ENCODE results near the gene MYO5B. TPM values are rescaled to one million over a fixed set of nuclear protein-coding genes. Genes with fewer than 3 reads are reported as not detected.

MYO5B gene
- total RNA-seq, 1 donor from 2014 or later, result 0.52 TPM

GRCh38 chr18:49846718-49847470 lies 348.1 kb downstream of the MYO5B start:
- Histone ChIP-seq H3K9me3 (ENCODE audit: control insufficient read depth in 3 of 3, low read length in 3 of 3) (no peaks in the 10 kb centered on the region), H3K4me3 (ENCODE audit: low read length in 3 of 3) (no peak overlapping the region), H3K36me3 (ENCODE audit: control insufficient read depth in 3 of 3, insufficient read depth in 3 of 3, low read length in 3 of 3) (no peaks in the 10 kb centered on the region), H3K4me1 (ENCODE audit: control insufficient read depth in 3 of 3, insufficient read depth in 3 of 3, low read length in 3 of 3) (peaks cover 8 to 30% (median 18%) of the 10 kb centered on the region in 3 donors), H3K27ac (ENCODE audit: low read depth, low read length) (no peak overlapping the region), H3K9ac (ENCODE audit: low read depth in 1 of 3, low read length in 3 of 3) (no peak overlapping the region), H3K27me3 (ENCODE audit: control insufficient read depth in 3 of 3, insufficient read depth in 3 of 3, low read length in 3 of 3) (peaks cover 8 to 63% (median 34%) of the 10 kb centered on the region in 3 donors)

- Histone ChIP-seq H3K27me3 (ENCODE audit: control insufficient read depth in 3 of 3, insufficient read depth in 3 of 3, low read length in 3 of 3) (peaks cover 8 to 63% (median 34%) of the 10 kb centered on the region in 3 donors), H3K9ac (ENCODE audit: low read depth in 1 of 3, low read length in 3 of 3) (no peak overlapping the region), H3K9me3 (ENCODE audit: control insufficient read depth in 3 of 3, low read length in 3 of 3) (no peaks in the 10 kb centered on the region), H3K4me3 (ENCODE audit: low read length in 3 of 3) (no peak overlapping the region), H3K27ac (ENCODE audit: low read depth, low read length) (no peak overlapping the region), H3K36me3 (ENCODE audit: control insufficient read depth in 3 of 3, insufficient read depth in 3 of 3, low read length in 3 of 3) (no peaks in the 10 kb centered on the region), H3K4me1 (ENCODE audit: control insufficient read depth in 3 of 3, insufficient read depth in 3 of 3, low read length in 3 of 3) (peaks cover 8 to 30% (median 18%) of the 10 kb centered on the region in 3 donors)
Observed at GRCh38 chr18:49846361-49846662, 348.6 kb downstream of the MYO5B start.

GRCh38 chr18:49845629-49846360 lies 349.2 kb downstream of the MYO5B start:
- H3K4me1 ChIP-seq (ENCODE audit: control insufficient read depth in 3 of 3, insufficient read depth in 3 of 3, low read length in 3 of 3), result peaks cover 8 to 30% (median 18%) of the 10 kb centered on the region in 3 donors
- peaks cover 8 to 62% (median 34%) of the 10 kb centered on the region in 3 donors for H3K27me3 ChIP-seq (ENCODE audit: control insufficient read depth in 3 of 3, insufficient read depth in 3 of 3, low read length in 3 of 3)
- H3K36me3 ChIP-seq (ENCODE audit: control insufficient read depth in 3 of 3, insufficient read depth in 3 of 3, low read length in 3 of 3), result no peaks in the 10 kb centered on the region
- no peak overlapping the region for H3K4me3 ChIP-seq (ENCODE audit: low read length in 3 of 3)
- no peaks in the 10 kb centered on the region for H3K9me3 ChIP-seq (ENCODE audit: control insufficient read depth in 3 of 3, low read length in 3 of 3)
- no peak overlapping the region for H3K9ac ChIP-seq (ENCODE audit: low read depth in 1 of 3, low read length in 3 of 3)
- H3K27ac ChIP-seq (ENCODE audit: low read depth, low read length), result no peak overlapping the region

GRCh38 chr18:49844903-49845302 lies 350.0 kb downstream of the MYO5B start:
- H3K4me3 ChIP-seq (ENCODE audit: low read length in 3 of 3), result no peak overlapping the region
- no peak overlapping the region for H3K9ac ChIP-seq (ENCODE audit: low read depth in 1 of 3, low read length in 3 of 3)
- peaks cover 8 to 30% (median 18%) of the 10 kb centered on the region in 3 donors for H3K4me1 ChIP-seq (ENCODE audit: control insufficient read depth in 3 of 3, insufficient read depth in 3 of 3, low read length in 3 of 3)
- H3K27me3 ChIP-seq (ENCODE audit: control insufficient read depth in 3 of 3, insufficient read depth in 3 of 3, low read length in 3 of 3), result peaks cover 8 to 55% (median 33%) of the 10 kb centered on the region in 3 donors
- H3K27ac ChIP-seq (ENCODE audit: low read depth, low read length), result no peak overlapping the region
- no peaks in the 10 kb centered on the region for H3K9me3 ChIP-seq (ENCODE audit: control insufficient read depth in 3 of 3, low read length in 3 of 3)
- H3K36me3 ChIP-seq (ENCODE audit: control insufficient read depth in 3 of 3, insufficient read depth in 3 of 3, low read length in 3 of 3), result no peaks in the 10 kb centered on the region

DNA sequence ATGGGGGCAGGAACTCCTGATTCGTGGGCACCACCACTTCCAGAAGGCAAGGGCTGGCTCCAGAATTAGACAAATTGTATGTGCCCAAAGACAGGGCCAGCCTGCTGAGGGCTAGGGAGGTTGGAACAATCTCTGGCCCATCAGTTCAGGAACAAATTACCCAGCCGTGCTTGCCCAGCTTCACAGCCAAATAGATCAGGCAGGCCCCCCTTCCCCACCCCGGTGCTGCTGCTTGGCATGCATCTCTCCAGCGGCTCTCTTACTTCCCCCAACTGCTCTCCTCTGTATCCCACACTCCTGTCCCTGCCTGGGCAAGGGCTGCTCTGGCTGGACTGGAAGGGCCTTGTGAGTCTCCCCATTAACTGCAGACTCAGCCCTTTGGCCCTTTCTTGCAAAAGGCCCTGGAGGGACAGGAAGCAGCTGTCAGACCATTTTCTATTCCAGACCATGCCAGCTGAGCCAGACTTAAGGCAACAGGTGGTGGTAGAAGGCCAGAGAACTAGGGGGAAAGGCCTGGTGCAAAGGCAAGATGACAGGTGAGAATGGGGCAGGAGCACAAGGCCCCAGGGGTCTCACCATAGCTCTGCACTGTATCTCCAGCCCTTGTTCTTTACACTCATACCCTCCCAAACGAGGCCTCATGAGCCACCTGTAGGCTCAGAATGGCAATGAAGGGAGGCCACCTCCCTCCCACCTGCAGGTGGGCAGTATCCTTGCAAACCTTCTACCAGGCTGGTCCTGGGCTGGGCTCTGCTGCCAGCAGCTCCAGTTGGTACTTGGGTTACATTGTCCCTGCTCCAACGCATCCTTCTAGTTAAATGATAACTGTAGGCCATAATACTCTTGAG lies 350.9 kb downstream of the MYO5B start:
- no peak overlapping the region for H3K27ac ChIP-seq (ENCODE audit: low read depth, low read length)
- H3K36me3 ChIP-seq (ENCODE audit: control insufficient read depth in 3 of 3, insufficient read depth in 3 of 3, low read length in 3 of 3), result no peaks in the 10 kb centered on the region
- H3K27me3 ChIP-seq (ENCODE audit: control insufficient read depth in 3 of 3, insufficient read depth in 3 of 3, low read length in 3 of 3), result peaks cover 8 to 46% (median 24%) of the 10 kb centered on the region in 3 donors
- peaks cover 8 to 21% (median 14%) of the 10 kb centered on the region in 3 donors for H3K4me1 ChIP-seq (ENCODE audit: control insufficient read depth in 3 of 3, insufficient read depth in 3 of 3, low read length in 3 of 3)
- no peaks in the 10 kb centered on the region for H3K9me3 ChIP-seq (ENCODE audit: control insufficient read depth in 3 of 3, low read length in 3 of 3)
- no peak overlapping the region for H3K4me3 ChIP-seq (ENCODE audit: low read length in 3 of 3)
- H3K9ac ChIP-seq (ENCODE audit: low read depth in 1 of 3, low read length in 3 of 3), result peak overlapping the region in 1 of 3 donors; percentile 54

DNA sequence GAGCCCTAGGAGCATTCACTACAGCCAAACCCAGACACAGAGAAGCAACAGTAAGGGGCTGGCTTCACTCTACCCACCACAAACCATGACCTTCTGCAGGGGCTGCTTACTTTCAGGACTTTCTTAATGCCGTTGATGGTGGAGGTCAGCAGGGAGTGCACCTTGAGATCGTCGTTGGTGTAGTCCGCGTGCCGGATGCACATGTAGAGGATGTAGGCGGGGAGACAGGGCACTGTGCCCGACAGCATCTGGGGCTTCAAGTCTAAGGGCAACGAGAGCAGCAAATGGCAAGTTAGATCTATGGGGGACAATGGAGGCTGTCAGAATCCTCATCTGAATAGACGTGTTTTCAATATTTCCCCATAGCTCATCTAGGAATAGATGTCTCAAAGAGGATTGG lies 351.8 kb downstream of the MYO5B start:
- H3K4me3 ChIP-seq (ENCODE audit: low read length in 3 of 3), result no peak overlapping the region
- no peak overlapping the region for H3K27ac ChIP-seq (ENCODE audit: low read depth, low read length)
- H3K36me3 ChIP-seq (ENCODE audit: control insufficient read depth in 3 of 3, insufficient read depth in 3 of 3, low read length in 3 of 3), result no peaks in the 10 kb centered on the region
- no peaks in the 10 kb centered on the region for H3K9me3 ChIP-seq (ENCODE audit: control insufficient read depth in 3 of 3, low read length in 3 of 3)
- H3K4me1 ChIP-seq (ENCODE audit: control insufficient read depth in 3 of 3, insufficient read depth in 3 of 3, low read length in 3 of 3), result peaks cover 8 to 21% (median 14%) of the 10 kb centered on the region in 3 donors
- peak overlapping the region in 1 of 3 donors; percentile 54 for H3K9ac ChIP-seq (ENCODE audit: low read depth in 1 of 3, low read length in 3 of 3)
- H3K27me3 ChIP-seq (ENCODE audit: control insufficient read depth in 3 of 3, insufficient read depth in 3 of 3, low read length in 3 of 3), result peaks cover 8 to 37% (median 15%) of the 10 kb centered on the region in 3 donors

- Histone ChIP-seq H3K9me3 (ENCODE audit: control insufficient read depth in 3 of 3, low read length in 3 of 3) (no peaks in the 10 kb centered on the region), H3K27ac (ENCODE audit: low read depth, low read length) (no peak overlapping the region), H3K4me3 (ENCODE audit: low read length in 3 of 3) (no peak overlapping the region), H3K36me3 (ENCODE audit: control insufficient read depth in 3 of 3, insufficient read depth in 3 of 3, low read length in 3 of 3) (no peaks in the 10 kb centered on the region), H3K4me1 (ENCODE audit: control insufficient read depth in 3 of 3, insufficient read depth in 3 of 3, low read length in 3 of 3) (peaks cover 8 to 21% (median 14%) of the 10 kb centered on the region in 3 donors), H3K27me3 (ENCODE audit: control insufficient read depth in 3 of 3, insufficient read depth in 3 of 3, low read length in 3 of 3) (peaks cover 4 to 32% (median 10%) of the 10 kb centered on the region in 3 donors), H3K9ac (ENCODE audit: low read depth in 1 of 3, low read length in 3 of 3) (no peak overlapping the region)
Observed at GRCh38 chr18:49842656-49843055, 352.3 kb downstream of the MYO5B start.

- Histone ChIP-seq H3K9me3 (ENCODE audit: control insufficient read depth in 3 of 3, low read length in 3 of 3) (no peaks in the 10 kb centered on the region), H3K9ac (ENCODE audit: low read depth in 1 of 3, low read length in 3 of 3) (no peak overlapping the region), H3K27me3 (ENCODE audit: control insufficient read depth in 3 of 3, insufficient read depth in 3 of 3, low read length in 3 of 3) (peaks cover 0 to 21% (median 5%) of the 10 kb centered on the region in 3 donors), H3K4me3 (ENCODE audit: low read length in 3 of 3) (no peak overlapping the region), H3K36me3 (ENCODE audit: control insufficient read depth in 3 of 3, insufficient read depth in 3 of 3, low read length in 3 of 3) (no peaks in the 10 kb centered on the region), H3K4me1 (ENCODE audit: control insufficient read depth in 3 of 3, insufficient read depth in 3 of 3, low read length in 3 of 3) (peaks cover 8 to 21% (median 14%) of the 10 kb centered on the region in 3 donors), H3K27ac (ENCODE audit: low read depth, low read length) (no peak overlapping the region)
Observed at GRCh38 chr18:49841236-49842217, 353.4 kb downstream of the MYO5B start.

GRCh38 chr18:49839012-49839411 lies 355.9 kb downstream of the MYO5B start:
- H3K9ac ChIP-seq (ENCODE audit: low read depth in 1 of 3, low read length in 3 of 3), result no peak overlapping the region

More at GRCh38 chr18:49839012-49839411, 355.9 kb downstream of the MYO5B start:
- Histone ChIP-seq H3K9me3 (ENCODE audit: control insufficient read depth in 3 of 3, low read length in 3 of 3) (no peaks in the 10 kb centered on the region), H3K4me3 (ENCODE audit: low read length in 3 of 3) (no peak overlapping the region), H3K27me3 (ENCODE audit: control insufficient read depth in 3 of 3, insufficient read depth in 3 of 3, low read length in 3 of 3) (peaks cover 0 to 9% (median 0%) of the 10 kb centered on the region in 3 donors), H3K27ac (ENCODE audit: low read depth, low read length) (no peak overlapping the region), H3K36me3 (ENCODE audit: control insufficient read depth in 3 of 3, insufficient read depth in 3 of 3, low read length in 3 of 3) (no peaks in the 10 kb centered on the region), H3K4me1 (ENCODE audit: control insufficient read depth in 3 of 3, insufficient read depth in 3 of 3, low read length in 3 of 3) (peaks cover 3 to 15% (median 10%) of the 10 kb centered on the region in 3 donors)

Measured in skeletal muscle tissue (tissue), 4 donors.